Head of caudate nucleus (tissue), 42 donors: Measurements from ENCODE around the gene GPR137B.
"Not testable (repeated sequence)": the region's sequence is repeated elsewhere in the genome, so short reads cannot be mapped to it uniquely, and the experiment has no call there.

ENCODE experiments used
- DNase-seq, 42 donors: peaks; one replicate each; pipeline versions ENCODE4 v3.0.0 to v3.0.0-alpha.2; 2020 to 2021; ENCODE audit warnings: mixed read lengths in 7 of 42
- intact Hi-C: fragments of 100-400 bp; cut with DNase I; formaldehyde crosslinking; loops from one replicate; pipeline ENCODE4 v1.15.0; 2022

Gene GPR137B

DNA sequence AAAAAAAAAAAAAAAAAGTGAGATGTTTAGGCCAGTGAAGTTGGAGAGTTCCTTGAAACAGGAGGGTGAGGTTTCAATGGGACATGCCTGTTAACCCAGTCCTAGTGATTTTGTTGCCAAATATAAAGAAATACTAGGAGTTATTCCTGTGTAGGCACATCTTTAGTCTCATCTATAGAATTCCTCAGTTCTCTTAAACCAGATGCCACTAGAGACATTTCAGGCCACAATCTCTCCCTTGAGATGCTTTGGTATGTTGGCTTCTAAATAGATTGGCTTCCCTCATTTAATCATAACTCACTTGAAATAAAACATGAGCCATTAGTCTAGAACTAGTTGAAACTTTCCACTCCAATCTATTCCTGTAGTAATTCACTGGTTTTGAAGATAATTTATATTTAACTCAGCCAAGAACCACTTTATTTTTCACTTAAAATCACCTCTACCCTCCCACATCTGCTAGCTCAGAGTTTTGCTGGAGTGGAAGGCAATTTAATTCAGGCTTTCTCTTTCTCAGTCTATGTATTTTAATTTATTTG, 29.8 kb downstream of the GPR137B start:
- no peak for DNase-seq
- intact Hi-C loops, result no loop called here

DNA sequence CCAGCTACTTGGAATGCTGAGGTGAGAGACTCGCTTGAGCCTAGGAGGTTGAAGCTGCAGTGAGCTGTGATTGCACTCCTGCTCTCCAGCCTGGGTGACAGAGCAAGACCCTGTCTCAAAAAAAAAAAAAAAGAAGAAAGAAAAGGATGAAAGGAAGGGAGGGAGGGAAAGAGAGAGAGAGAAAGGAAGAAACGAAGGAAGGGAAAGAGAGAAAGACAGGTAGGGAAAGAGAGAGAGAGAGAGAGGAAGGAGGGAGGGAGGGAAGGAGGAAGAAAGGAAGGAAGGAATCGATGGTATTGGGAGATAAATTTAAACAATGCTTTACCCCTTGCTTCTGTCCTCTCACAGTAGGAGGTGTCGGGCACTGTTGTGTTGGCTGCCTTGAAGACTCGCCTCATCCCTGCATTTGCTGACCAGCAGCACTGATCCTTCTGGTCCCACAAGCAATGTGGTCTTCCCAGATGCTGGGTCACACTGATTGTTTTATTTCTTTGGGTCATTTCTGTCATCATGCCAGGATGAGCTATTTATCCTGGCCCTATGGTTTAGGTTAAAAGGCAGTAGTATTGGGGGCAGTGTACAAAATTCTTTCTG, 30.9 kb downstream of the GPR137B start:
- intact Hi-C loops, result no loop called here
- peak in 1 of 42 donors; percentile 28 for DNase-seq

DNA sequence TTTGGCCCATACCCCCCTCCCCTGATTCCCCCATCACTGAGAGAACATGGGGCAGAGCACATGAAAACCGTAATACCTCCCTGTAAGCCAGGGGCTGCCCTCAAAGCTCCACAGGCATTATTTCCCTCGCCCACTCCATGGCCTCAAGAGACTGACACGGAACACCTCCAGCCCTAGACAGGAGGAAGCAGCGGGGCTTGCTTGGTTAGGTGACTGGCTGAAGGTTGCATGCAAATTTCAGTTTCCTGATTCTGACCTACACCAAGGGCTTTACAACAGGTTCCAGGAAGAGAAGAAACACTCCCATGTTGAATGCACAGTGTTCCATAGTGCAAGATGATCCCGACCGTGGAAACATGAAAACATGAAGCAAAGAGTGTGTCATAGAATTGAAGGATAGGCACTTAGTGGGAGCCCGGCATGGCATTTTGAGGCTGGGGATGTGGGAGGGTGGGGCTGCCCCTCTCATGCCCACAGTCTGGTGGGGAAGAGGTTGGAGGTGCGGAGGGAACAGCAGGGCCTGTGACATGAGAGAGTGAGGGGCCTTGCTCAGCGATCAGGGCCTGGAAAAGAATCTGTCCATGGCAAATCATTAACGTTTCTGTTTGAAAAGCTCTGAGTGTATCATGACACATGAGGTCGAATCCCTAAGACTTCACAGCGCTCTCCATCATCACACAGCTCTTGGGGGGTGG, 33.5 kb downstream of the GPR137B start:
- intact Hi-C loops, result no loop called here
- DNase-seq, result peak in 1 of 42 donors; percentile 21

DNA sequence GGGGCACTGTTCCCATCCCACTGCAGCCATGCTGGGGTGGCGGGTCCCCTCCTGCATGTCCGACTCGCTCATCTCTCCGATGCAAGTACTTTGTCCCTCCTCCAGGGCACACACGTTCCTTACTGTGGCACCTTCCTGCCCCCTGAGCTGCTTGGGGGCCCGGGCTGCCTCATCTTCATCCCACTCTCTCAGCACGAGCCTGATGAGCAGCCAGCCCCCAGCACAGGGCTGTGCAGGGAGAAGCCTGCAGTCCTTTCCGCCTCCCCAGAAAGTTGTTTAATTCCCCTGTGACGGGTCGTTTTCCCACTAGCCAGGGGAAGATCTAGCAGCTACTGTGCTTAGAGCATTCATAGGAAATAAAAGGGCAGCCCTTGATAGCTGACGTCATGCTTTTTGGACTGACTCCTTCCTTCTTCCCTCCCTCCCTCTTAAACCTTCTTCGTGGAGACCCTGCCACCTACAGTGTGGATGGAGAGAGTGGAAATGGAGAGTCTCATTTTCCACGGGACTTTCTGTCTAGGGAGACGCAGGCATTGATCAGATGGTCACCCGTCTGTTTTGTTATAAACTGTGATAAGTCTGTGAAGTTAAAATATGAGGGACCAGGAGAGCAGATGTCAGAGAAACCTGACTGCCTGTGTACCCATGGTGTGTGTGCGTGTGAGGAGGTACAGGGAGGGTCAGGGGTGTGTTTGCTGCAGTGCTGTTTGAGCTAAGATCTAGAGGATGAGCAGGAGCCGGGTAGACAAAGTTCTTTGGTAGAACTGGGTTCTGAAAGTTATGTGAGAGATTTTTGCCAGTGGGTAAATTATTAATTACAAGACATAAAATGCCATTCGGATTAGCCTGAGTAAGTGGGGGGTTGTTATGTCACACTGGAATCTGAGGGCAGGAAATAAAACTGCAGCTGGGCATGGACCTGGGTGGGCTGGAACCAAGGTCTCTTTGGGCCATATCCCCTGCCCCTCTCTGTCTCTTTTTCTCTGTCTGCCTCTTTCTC, 34.3 kb downstream of the GPR137B start:
- peak in 2 of 42 donors; percentile 13 to 43 for DNase-seq
- intact Hi-C loops, result no loop called here

DNA sequence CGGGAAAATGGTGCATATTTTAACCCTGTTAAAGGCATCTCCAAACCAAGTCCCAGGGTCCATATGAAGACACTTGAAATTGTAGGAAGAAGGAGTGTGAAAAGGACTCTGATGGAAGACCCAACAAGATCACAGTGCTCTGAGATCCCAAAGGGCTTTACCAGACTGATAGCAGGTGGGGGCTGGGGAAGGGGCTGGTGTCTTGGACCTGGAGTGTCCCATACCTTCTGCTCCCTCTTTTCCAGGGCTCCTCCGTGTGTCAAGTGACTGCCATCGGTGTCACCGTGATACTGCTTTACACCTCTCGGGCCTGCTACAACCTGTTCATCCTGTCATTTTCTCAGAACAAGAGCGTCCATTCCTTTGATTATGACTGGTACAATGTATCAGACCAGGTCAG, 37.3 kb downstream of the GPR137B start:
- DNase-seq, result no peak
- intact Hi-C loops, result no loop called here

GRCh38 chr1:236181059-236181458, 38.7 kb downstream of the GPR137B start:
- DNase-seq, result no peak
- intact Hi-C loops, result no loop called here

- DNase-seq, result no peak
- intact Hi-C loops, result no loop called here
These were observed 43.3 kb downstream of the GPR137B start for GRCh38 chr1:236185687-236186086.

GRCh38 chr1:236186471-236186870, 44.1 kb downstream of the GPR137B start:
- DNase-seq, intact Hi-C loops: not testable (repeated sequence)

GRCh38 chr1:236188084-236188483, 45.7 kb downstream of the GPR137B start:
- intact Hi-C loops, DNase-seq: not testable (repeated sequence)

DNA sequence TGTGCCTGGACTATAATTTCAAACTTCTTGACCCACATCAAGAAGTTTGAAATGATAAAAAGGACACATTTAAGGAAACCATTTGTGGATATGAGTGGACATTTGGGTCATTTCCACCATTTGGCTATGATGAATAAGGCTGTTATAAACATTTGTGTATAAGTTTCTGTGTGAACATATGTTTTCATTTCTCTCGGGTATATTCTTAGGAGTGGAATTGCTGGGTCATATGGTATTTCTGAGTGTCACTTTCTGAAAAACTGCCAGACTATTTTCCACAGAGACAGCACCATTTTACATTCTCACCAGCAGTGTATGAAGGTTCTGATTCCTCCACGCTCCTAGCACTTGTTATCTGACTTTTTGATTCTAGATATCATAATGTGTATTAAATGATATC, 50.8 kb downstream of the GPR137B start:
- intact Hi-C loops, result no loop called here
- no peak for DNase-seq

DNA sequence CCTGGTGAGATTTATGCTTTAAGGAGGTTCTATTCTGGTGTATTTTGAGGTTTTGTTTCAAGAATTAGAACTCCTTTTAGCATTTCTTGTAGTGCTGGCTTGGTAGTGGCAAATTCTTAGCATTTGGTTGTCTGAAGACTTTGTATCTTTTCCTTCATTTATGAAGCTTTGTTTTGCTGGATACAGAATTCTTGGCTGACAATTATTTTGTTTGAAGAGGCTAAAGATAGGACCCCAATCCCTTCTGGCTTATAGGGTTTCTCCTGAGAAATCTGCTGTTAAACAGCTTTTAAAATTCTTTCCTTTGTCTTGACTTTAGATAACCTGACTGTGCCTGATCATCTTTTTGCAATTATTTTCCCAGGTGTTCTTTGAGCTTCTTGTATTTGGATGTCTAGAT, 58.6 kb downstream of the GPR137B start:
- intact Hi-C loops, result no loop called here
- no peak for DNase-seq

DNA sequence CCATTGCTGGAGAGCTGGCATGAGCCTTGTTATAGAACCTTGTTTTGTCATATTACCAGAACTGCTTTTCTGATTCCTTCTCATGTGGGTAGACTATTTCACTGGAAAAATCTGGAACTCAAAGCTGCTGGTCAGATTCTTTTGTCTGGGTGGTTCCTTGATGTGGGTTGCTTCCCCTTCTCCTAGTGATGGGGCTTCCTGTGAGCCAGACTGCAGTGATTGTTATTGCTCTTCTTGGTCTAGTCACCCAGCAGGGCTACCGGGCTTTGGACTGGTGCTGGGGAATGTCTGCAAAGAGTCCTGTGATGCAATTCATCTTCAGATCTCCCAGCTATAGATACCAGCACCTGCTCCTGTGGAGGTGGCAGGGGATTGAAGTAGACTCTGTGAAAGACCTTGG, 59.4 kb downstream of the GPR137B start:
- no peak for DNase-seq
- intact Hi-C loops, result no loop called here

- intact Hi-C loops, result no loop called here
- DNase-seq, result no peak
These were observed 61.7 kb downstream of the GPR137B start for GRCh38 chr1:236204039-236204438.

DNA sequence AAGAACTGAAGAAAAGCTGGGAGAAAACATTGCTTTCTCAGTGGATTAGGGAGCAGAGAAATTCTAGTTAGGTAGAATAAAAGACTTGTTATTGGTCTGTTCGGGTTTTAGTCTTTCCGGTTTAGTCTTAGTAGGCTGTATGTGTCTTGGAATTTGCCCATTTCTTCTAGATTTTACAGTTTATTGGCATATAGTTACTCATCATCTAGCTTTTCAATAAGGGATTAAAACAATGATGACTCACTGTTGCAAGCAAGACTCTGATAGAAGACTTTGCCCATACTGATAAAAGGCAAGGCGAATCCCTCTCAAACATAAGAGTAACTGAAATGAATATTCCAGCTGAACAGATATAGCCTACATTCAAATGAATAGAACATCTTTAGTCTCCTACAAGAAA, 62.3 kb downstream of the GPR137B start:
- DNase-seq, result no peak
- intact Hi-C loops, result no loop called here

DNA sequence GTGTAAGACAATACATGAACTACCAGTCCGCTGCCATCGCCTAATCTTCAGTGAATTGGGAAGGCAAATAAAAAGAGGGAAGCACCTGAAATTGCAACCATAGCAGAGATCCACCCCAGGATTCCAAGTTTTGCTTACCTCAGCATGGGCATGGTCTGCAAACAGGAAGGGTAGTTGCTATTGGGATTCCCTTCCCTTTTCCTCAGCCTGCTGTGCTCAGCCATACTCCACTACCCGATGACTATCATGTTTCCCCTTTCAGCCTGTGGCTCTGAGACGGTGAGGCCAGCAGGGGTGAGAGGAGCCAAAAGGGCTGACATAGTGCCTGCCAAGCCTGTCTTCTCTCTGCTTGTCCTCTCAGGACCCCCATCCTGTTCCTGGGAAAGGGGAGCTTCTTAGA, 64.2 kb downstream of the GPR137B start:
- intact Hi-C loops, result no loop called here
- DNase-seq, result peak in 15 of 42 donors; percentile 1 to 49 (median 18)

DNA sequence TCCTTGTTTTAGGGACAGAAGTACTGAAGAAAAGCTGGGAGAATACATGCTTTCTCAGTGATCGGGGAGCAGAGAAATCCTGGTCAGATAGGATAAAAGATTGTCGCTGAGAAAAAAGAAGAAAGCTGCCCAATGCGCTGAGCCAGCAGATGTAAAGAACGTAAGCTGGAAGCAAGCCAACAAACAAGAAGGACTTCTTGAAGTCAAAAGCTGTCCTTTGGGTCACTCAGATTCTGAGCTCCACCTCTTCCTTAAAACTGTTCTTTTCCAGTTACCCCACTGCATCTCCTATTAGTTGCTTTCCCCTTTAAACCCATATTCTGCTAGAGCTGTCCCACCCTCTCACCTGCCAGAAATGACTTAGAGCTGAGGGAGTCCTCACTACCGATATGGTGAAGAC, 64.8 kb downstream of the GPR137B start:
- intact Hi-C loops, result no loop called here
- no peak for DNase-seq

- DNase-seq, result no peak
- intact Hi-C loops, result no loop called here
These were observed 65.2 kb downstream of the GPR137B start for GRCh38 chr1:236207569-236207968.

DNA sequence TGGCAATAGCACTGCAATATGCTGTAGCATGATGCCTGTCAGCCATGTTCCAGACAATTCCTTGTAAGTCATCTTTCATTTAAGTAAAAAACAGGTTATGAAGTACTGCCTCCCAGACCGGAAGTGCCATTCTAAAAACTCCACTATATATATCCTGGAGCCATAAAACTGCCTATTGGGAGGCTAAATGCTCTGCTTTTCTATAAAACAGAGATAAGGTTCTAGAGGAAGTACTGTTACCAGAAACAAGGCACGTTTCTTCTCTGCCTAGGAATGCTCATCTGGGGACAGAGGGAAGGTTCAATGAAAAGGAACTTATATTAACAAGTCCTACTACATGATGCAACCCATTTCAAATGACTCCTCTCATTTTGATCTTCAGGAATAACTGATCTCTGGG, 66.8 kb downstream of the GPR137B start:
- intact Hi-C loops, result no loop called here
- no peak for DNase-seq

DNA sequence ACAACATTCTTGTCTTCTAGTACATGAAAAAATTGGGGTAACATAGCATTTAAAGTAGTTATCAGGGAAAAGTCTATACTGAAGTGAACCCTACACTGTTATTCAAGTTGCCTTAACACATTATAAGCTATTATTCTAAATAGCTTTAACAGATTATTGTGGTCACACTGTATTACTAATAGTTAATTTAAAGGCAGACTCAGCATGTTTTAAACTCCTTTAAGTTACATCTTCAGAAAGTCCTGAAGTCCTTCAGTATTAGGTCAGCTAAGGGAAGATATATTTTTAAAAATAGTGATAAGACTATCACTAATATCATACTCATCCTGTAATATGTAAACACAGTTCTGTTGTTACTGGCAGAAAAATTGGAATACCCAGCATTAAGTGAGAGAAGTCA, 67.4 kb downstream of the GPR137B start:
- intact Hi-C loops, result no loop called here
- no peak for DNase-seq

GRCh38 chr1:236211815-236212214, 69.5 kb downstream of the GPR137B start:
- intact Hi-C loops, result no loop called here
- no peak for DNase-seq
